H1 (cell line): ENCODE results near the gene YBX2. TPM values are rescaled to one million over a fixed set of nuclear protein-coding genes. Genes with fewer than 3 reads are reported as not detected.

ENCODE experiments used
- CTCF ChIA-PET: fragments of 300-600 bp; sonication (Branson Sonifier 250); formaldehyde crosslinking; loops from one replicate; lab custom pipeline; 2021; ENCODE audit not compliant: partially characterized antibody; lab: Charles Lee
- POLR2A ChIA-PET: fragments of 300-600 bp; sonication (Branson Sonifier 250); formaldehyde crosslinking; loops from one replicate; lab custom pipeline; 2021; ENCODE audit warnings: inconsistent platforms; ENCODE audit not compliant: partially characterized antibody; lab: Charles Lee
- DNase-seq, 2 experiments: peaks; one replicate each; pipeline versions ENCODE4 v3.0.0 to v3.0.0-alpha.2; 2010 to 2022; ENCODE audit warnings: low spot score in 2 of 2, low read depth in 1 of 2, mixed read lengths in 1 of 2
- FAIRE-seq: peaks from 2 replicates; lab custom pipeline; 2011; peaks lifted over from hg19 to GRCh38; lab: Jason Lieb, UNC
- H2AFZ ChIP-seq: 2 replicates; pipeline ENCODE4 v1.8.1; 2012; ENCODE audit warnings: low read length, inconsistent platforms
- H2AK5ac ChIP-seq: 2 replicates; pipeline ENCODE4 v1.6.1; 2013; ENCODE audit warnings: low read depth, low read length
- H2BK120ac ChIP-seq: replicated peaks from 2 replicates; pipeline ENCODE3; 2013; ENCODE audit warnings: low read depth, low read length, inconsistent platforms
- H2BK12ac ChIP-seq: 2 replicates; pipeline ENCODE4 v1.6.1; 2013; ENCODE audit warnings: low read depth, low read length
- H2BK15ac ChIP-seq: 2 replicates; pipeline ENCODE4 v1.6.1; 2013; ENCODE audit warnings: low read length
- H2BK20ac ChIP-seq: 2 replicates; pipeline ENCODE4 v1.6.1; 2013; ENCODE audit warnings: low read length
- H2BK5ac ChIP-seq: 2 replicates; pipeline ENCODE4 v1.6.1; 2013; ENCODE audit warnings: low read depth, low read length
- H3K14ac ChIP-seq: 2 replicates; pipeline ENCODE4 v1.6.1; 2013; ENCODE audit warnings: inconsistent platforms; ENCODE audit not compliant: insufficient read length
- H3K18ac ChIP-seq: 2 replicates; pipeline ENCODE4 v1.6.1; 2013; ENCODE audit warnings: low read length; ENCODE audit errors: extremely low read depth
- H3K23ac ChIP-seq: 2 replicates; pipeline ENCODE4 v1.6.1; 2013; ENCODE audit warnings: inconsistent platforms; ENCODE audit not compliant: insufficient read length
- H3K23me2 ChIP-seq: 2 replicates; pipeline ENCODE4 v1.6.1; 2013; ENCODE audit warnings: low read depth, low read length
- H3K27ac ChIP-seq: 2 replicates; pipeline ENCODE4 v1.6.1; 2011; ENCODE audit warnings: low read depth, low read length, inconsistent platforms
- H3K27me3 ChIP-seq, 4 experiments: replicated peaks in 1 of 4; 1 replicate in 1 of 4; 2 replicates in 3 of 4; pipeline versions ENCODE4 v1.6.1 to v1.8.1; 2011 to 2013; ENCODE audit warnings: low read length in 3 of 4, mild to moderate bottlenecking in 3 of 4, inconsistent platforms in 2 of 4, mixed read lengths in 2 of 4, moderate library complexity in 1 of 4; ENCODE audit not compliant: control insufficient read depth in 3 of 4, insufficient read depth in 3 of 4; ENCODE audit errors: extremely low read depth in 1 of 4
- H3K36me3 ChIP-seq, 4 experiments: 2 replicates each; pipeline versions ENCODE4 v1.6.1 to v1.8.1; 2011 to 2013; ENCODE audit warnings: mild to moderate bottlenecking in 4 of 4, low read length in 3 of 4, moderate library complexity in 2 of 4, control low read depth in 1 of 4, inconsistent platforms in 1 of 4; ENCODE audit not compliant: insufficient read depth in 4 of 4, control insufficient read depth in 2 of 4
- H3K4ac ChIP-seq: replicated peaks from 2 replicates; pipeline ENCODE3; 2013; ENCODE audit warnings: low read length, low read depth, mixed read lengths, inconsistent platforms; ENCODE audit not compliant: insufficient read length
- H3K4me1 ChIP-seq, 4 experiments: replicated peaks in 1 of 4; 1 replicate in 1 of 4; 2 replicates in 3 of 4; pipeline versions ENCODE4 v1.6.1 to v1.8.1; 2011 to 2013; ENCODE audit warnings: low read length in 3 of 4, inconsistent platforms in 2 of 4, mixed read lengths in 1 of 4; ENCODE audit not compliant: insufficient read depth in 4 of 4, control insufficient read depth in 3 of 4
- H3K4me2 ChIP-seq, 2 experiments: 2 replicates each; pipeline versions ENCODE4 v1.6.1 to v1.8.1; 2011 to 2013; ENCODE audit warnings: low read depth in 2 of 2, low read length in 2 of 2, control low read depth in 1 of 2, inconsistent platforms in 1 of 2, mild to moderate bottlenecking in 1 of 2; ENCODE audit not compliant: insufficient read depth in 1 of 2
- H3K4me3 ChIP-seq, 4 experiments: fragments of 200-600, 300-600 bp in 1 of 4; sonication (generic), shearing (Covaris generic), sonication (Bioruptor Twin) in 1 of 4; 2 replicates each; pipeline versions ENCODE4 v1.5.1 to v1.8.1; 2011 to 2016; ENCODE audit warnings: low read length in 4 of 4, low read depth in 3 of 4, control low read depth in 2 of 4, inconsistent platforms in 2 of 4, mild to moderate bottlenecking in 2 of 4, mixed read lengths in 1 of 4, moderate library complexity in 1 of 4; ENCODE audit not compliant: insufficient read depth in 2 of 4; ENCODE audit errors: extremely low read depth in 1 of 4
- H3K56ac ChIP-seq: replicated peaks from 2 replicates; pipeline ENCODE3; 2013; ENCODE audit warnings: low read depth, mild to moderate bottlenecking, mixed read lengths, low read length, inconsistent platforms; ENCODE audit not compliant: insufficient read length
- H3K79me1 ChIP-seq: 2 replicates; pipeline ENCODE4 v1.6.1; 2013; ENCODE audit warnings: low read depth, low read length, control low read depth
- H3K79me2 ChIP-seq, 2 experiments: 2 replicates each; pipeline versions ENCODE4 v1.6.1 to v1.8.1; 2012 to 2013; ENCODE audit warnings: low read length in 2 of 2, mild to moderate bottlenecking in 2 of 2, inconsistent platforms in 1 of 2; ENCODE audit not compliant: insufficient read depth in 2 of 2, control insufficient read depth in 1 of 2
- H3K9ac ChIP-seq, 4 experiments: replicated peaks in 1 of 4; 1 replicate in 1 of 4; 2 replicates in 3 of 4; pipeline versions ENCODE4 v1.6.1 to v1.8.1; 2011 to 2013; ENCODE audit warnings: low read depth in 3 of 4, low read length in 3 of 4, control low read depth in 2 of 4, mild to moderate bottlenecking in 2 of 4, moderate library complexity in 2 of 4, inconsistent platforms in 1 of 4; ENCODE audit errors: extremely low read depth in 1 of 4
- H3K9me3 ChIP-seq, 2 experiments: 2 replicates each; pipeline versions ENCODE4 v1.6.1 to v1.8.1; 2012 to 2013; ENCODE audit warnings: mild to moderate bottlenecking in 2 of 2, moderate library complexity in 2 of 2, control low read depth in 1 of 2, inconsistent platforms in 1 of 2, low read depth in 1 of 2, low read length in 1 of 2, mixed read lengths in 1 of 2; ENCODE audit not compliant: insufficient read depth in 2 of 2
- H4K20me1 ChIP-seq, 2 experiments: replicated peaks in 1 of 2; 2 replicates each; pipeline versions ENCODE3 to v1.8.1; 2011 to 2013; ENCODE audit warnings: inconsistent platforms in 2 of 2, low read length in 2 of 2, mild to moderate bottlenecking in 1 of 2; ENCODE audit not compliant: insufficient read depth in 2 of 2, control insufficient read depth in 1 of 2
- H4K5ac ChIP-seq: 2 replicates; pipeline ENCODE4 v1.6.1; 2013; ENCODE audit warnings: low read length, low read depth, mixed read lengths, inconsistent platforms; ENCODE audit not compliant: insufficient read length
- H4K8ac ChIP-seq: 2 replicates; pipeline ENCODE4 v1.8.0; 2013; ENCODE audit warnings: mild to moderate bottlenecking, moderate library complexity, low read length, inconsistent platforms; ENCODE audit not compliant: insufficient read depth; ENCODE audit errors: extremely low read depth
- H4K91ac ChIP-seq: replicated peaks from 2 replicates; pipeline ENCODE3; 2013; ENCODE audit warnings: low read length, mixed read lengths, inconsistent platforms; ENCODE audit not compliant: insufficient read length
- TAF7 ChIP-seq: optimal IDR thresholded peaks from 2 replicates; pipeline ENCODE3; 2011; ENCODE audit warnings: low read depth, mild to moderate bottlenecking, inconsistent platforms, low read length, moderate library complexity, borderline replicate concordance
- WGBS, 2 experiments: shearing (Covaris generic) in 1 of 2; methylation state at CpG; one replicate each; pipeline versions ENCODE4 v1.1.6 to v1.1.7; 2013 to 2015; ENCODE audit warnings: low lambda C conversion rate in 2 of 2, mixed read lengths in 2 of 2, inconsistent platforms in 1 of 2, low coverage in 1 of 2, missing lambda C conversion rate in 1 of 2; ENCODE audit not compliant: insufficient replicate concordance in 2 of 2, insufficient coverage in 1 of 2, insufficient read length in 1 of 2; ENCODE audit errors: extremely low coverage in 1 of 2, missing lambda C conversion rate in 1 of 2; 5-methylcytosine and 5-hydroxymethylcytosine counted together
- polyA plus RNA-seq, 7 experiments: library from polyadenylated mRNA; depleted of rRNA in 3 of 7; stranded (reverse) in 5 of 7; unstranded in 2 of 7; fragments of >200 nt in 5 of 7; fragments of 200-250 nt in 2 of 7; gene quantifications; 1 replicate in 5 of 7; 2 replicates in 1 of 7; 4 replicates in 1 of 7; pipeline versions ENCODE4 v1.2.1 to v1.2.3, GENCODE V29; 2011 to 2013; ENCODE audit warnings: missing spikeins in 2 of 7, mixed read lengths in 2 of 7
- total RNA-seq: library from RNA; stranded (reverse); fragmentation: NEBNext Ultra II Directional; extraction: Animal tissue kit (Norgen Biotek cat#: 25700); gene quantifications from 2 replicates; pipeline ENCODE4 v1.2.1, GENCODE V29; 2021

The YBX2 gene
- total and polyA plus RNA-seq, 2 of the 8 experiments (the other 6 are each of a cell fraction or from before 2014, with no cell fraction given), result 19.2 to 30.5 TPM

GRCh38 chr17:7246779-7247178, 47.7 kb downstream of the YBX2 start:
- Histone ChIP-seq H3K27me3 (no peaks in the 10 kb centered on the region), H3K4ac (no peak overlapping the region), H3K9ac (no peak overlapping the region; a peak in 1 of 7 replicates), H4K20me1 (peaks cover 6 to 9% of the 10 kb centered on the region in 2 experiments), H3K14ac (no peak overlapping the region), H3K9me3 (no peaks in the 10 kb centered on the region), H2BK120ac (no peak overlapping the region), H3K4me2 (no peak overlapping the region), H4K91ac (no peak overlapping the region), H2BK20ac (no peak overlapping the region), H3K79me1 (peaks cover 14% of the 10 kb centered on the region), H3K27ac (no peak overlapping the region), H4K8ac (no peak overlapping the region; the same call in 1 of the 2 replicates), H2BK15ac (no peak overlapping the region), H4K5ac (no peak overlapping the region), H2BK5ac (no peak overlapping the region; the same call in 1 of the 2 replicates), H3K4me3 (no peak overlapping the region), H3K4me1 (peaks cover 3 to 12% (median 5%) of the 10 kb centered on the region in 4 experiments), H3K18ac (no peak overlapping the region), H3K56ac (no peak overlapping the region), H2AFZ (no peak overlapping the region), H3K79me2 (peaks cover 23 to 44% of the 10 kb centered on the region in 2 experiments), H3K23ac (no peak overlapping the region)
- POLR2A ChIA-PET, result interaction anchor here (8.3 to 19.7 kb wide), 3 partner anchors 9 to 24 kb away, joined by 121 to 386 read pairs (median 161); partner anchors contain the start of genes ACADVL, DLG4, DVL2 and GABARAP
- FAIRE-seq (no peak), DNase-seq (no peak)
- WGBS, 2 experiments, result 87% methylated on average over 5 of the region's 5 CpGs; no CpG with 5 or more reads in 1 of the 2 experiments
- CTCF ChIA-PET, result no interaction called here
- no peak for TF ChIP-seq TAF7
- TF ChIP-seq, all 59 proteins: peak for 0
- Histone ChIP-seq H2AK5ac (no peak overlapping the region), H3K23me2 (peaks cover 17% of the 10 kb centered on the region), H2BK12ac (no peak overlapping the region), H3K36me3 (peaks cover 9 to 28% (median 22%) of the 10 kb centered on the region in 4 experiments; a peak in 6 of 8 replicates)
